IMR-90 (cell line): ENCODE results near the gene OR6C2.

Experiments
- BHLHE40 ChIP-seq: fragments of 150-350 bp; IDR thresholded peaks from 2 replicates; pipeline ENCODE4 v1.6.1; 2016; ENCODE audit warnings: mild to moderate bottlenecking, low read depth, low read length
- CEBPB ChIP-seq: IDR thresholded peaks from 2 replicates; pipeline ENCODE4 v1.6.1; 2012; ENCODE audit warnings: low read depth, low read length, improper control_type of control experiment
- CHD1 ChIP-seq: IDR thresholded peaks from 2 replicates; pipeline ENCODE4 v1.6.1; 2012; ENCODE audit warnings: low read depth, low read length, improper control_type of control experiment
- CTCF ChIP-seq: conservative IDR thresholded peaks from 2 replicates; pipeline ENCODE4 v1.5.1; 2012; ENCODE audit warnings: mild to moderate bottlenecking, low read depth, low read length, improper control_type of control experiment
- FOS ChIP-seq: fragments of 150-350 bp; IDR thresholded peaks from 2 replicates; pipeline ENCODE4 v1.6.1; 2016; ENCODE audit warnings: low read depth, low read length
- MXI1 ChIP-seq: IDR thresholded peaks from 2 replicates; pipeline ENCODE4 v1.6.1; 2012; ENCODE audit warnings: low read depth, mild to moderate bottlenecking, low read length, moderate library complexity, borderline replicate concordance
- POLR2A ChIP-seq: IDR thresholded peaks from 2 replicates; pipeline ENCODE4 v1.6.1; 2012; ENCODE audit warnings: mild to moderate bottlenecking, low read depth, low read length
- RFX5 ChIP-seq: IDR thresholded peaks from 2 replicates; pipeline ENCODE4 v1.8.0; 2012; ENCODE audit warnings: low read depth, mild to moderate bottlenecking, low read length, moderate library complexity
- TF ChIP-seq, protein P1 (sequence below): fragments of 150-350 bp; IDR thresholded peaks from 2 replicates; pipeline ENCODE4 v1.6.1; 2017; ENCODE audit warnings: mild to moderate bottlenecking, antibody characterized with exemption, low read length, low read depth
- TF ChIP-seq, protein P2 (sequence below): fragments of 150-350 bp; IDR thresholded peaks from 2 replicates; pipeline ENCODE4 v1.6.1; 2016; ENCODE audit warnings: low read depth, mild to moderate bottlenecking, low read length, moderate library complexity, borderline replicate concordance

DNA sequence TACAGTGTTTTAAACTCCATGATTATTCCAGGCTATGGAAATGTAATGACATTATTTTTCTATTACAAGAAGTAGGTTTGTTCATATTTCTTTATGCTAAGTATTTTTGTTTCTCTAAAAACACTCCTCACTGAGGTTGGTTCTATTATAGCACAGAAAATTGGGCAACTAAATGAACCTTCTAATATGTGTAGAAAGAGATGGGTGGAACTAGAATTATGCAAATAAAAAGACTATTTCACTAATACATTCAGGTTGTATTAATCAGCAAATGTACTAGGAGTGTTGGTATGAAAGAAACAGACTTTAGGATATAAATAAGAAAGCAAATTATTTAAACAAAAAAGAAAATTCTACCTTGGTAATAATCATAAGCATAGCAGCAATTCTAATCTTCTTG lies 4.9 kb downstream of the OR6C2 start:
- TF ChIP-seq FOS = no peak
- no peak for TF ChIP-seq CTCF
- TF ChIP-seq, protein P1, sequence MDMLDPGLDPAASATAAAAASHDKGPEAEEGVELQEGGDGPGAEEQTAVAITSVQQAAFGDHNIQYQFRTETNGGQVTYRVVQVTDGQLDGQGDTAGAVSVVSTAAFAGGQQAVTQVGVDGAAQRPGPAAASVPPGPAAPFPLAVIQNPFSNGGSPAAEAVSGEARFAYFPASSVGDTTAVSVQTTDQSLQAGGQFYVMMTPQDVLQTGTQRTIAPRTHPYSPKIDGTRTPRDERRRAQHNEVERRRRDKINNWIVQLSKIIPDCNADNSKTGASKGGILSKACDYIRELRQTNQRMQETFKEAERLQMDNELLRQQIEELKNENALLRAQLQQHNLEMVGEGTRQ = no peak
- no peak for TF ChIP-seq RFX5
- TF ChIP-seq POLR2A = no peak
- no peak for TF ChIP-seq MXI1
- TF ChIP-seq CEBPB = no peak
- no peak for TF ChIP-seq BHLHE40
- no peak for TF ChIP-seq CHD1
- TF ChIP-seq, protein P2, sequence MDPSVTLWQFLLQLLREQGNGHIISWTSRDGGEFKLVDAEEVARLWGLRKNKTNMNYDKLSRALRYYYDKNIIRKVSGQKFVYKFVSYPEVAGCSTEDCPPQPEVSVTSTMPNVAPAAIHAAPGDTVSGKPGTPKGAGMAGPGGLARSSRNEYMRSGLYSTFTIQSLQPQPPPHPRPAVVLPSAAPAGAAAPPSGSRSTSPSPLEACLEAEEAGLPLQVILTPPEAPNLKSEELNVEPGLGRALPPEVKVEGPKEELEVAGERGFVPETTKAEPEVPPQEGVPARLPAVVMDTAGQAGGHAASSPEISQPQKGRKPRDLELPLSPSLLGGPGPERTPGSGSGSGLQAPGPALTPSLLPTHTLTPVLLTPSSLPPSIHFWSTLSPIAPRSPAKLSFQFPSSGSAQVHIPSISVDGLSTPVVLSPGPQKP = no peak
